Mucosa of descending colon (tissue), 3 donors: ENCODE results near the gene SLC44A3. TPM values are rescaled to one million over a fixed set of nuclear protein-coding genes. Genes with fewer than 3 reads are reported as not detected.

Experiments used
- ATAC-seq: fragments of 200-7000 bp; cut with Tn5 transposase; one replicate; pipeline ENCODE4 v1.9.1; 2020; ENCODE audit warnings: mild to moderate bottlenecking, moderate library complexity
- DNase-seq, 3 donors: peaks; one replicate each; pipeline ENCODE4 v3.0.0-alpha.2; 2020
- H3K36me3 ChIP-seq: fragments of 200-600 bp; one replicate; pipeline ENCODE4 v1.8.0; 2021; ENCODE audit warnings: low read depth, mild to moderate bottlenecking
- H3K4me1 ChIP-seq: fragments of 200-600 bp; one replicate; pipeline ENCODE4 v1.8.0; 2021; ENCODE audit warnings: low read depth, mild to moderate bottlenecking
- H3K4me3 ChIP-seq: fragments of 200-600 bp; one replicate; pipeline ENCODE4 v1.8.0; 2021; ENCODE audit warnings: mild to moderate bottlenecking
- H3K9me3 ChIP-seq: fragments of 200-600 bp; one replicate; pipeline ENCODE4 v1.8.0; 2021; ENCODE audit warnings: mild to moderate bottlenecking
- CTCF ChIP-seq: fragments of 200-600 bp; IDR thresholded peaks from one replicate; pipeline ENCODE4 v1.8.0; 2022; ENCODE audit warnings: antibody characterized with exemption, mild to moderate bottlenecking
- intact Hi-C, 2 donors: fragments of 100-400 bp; cut with DNase I in 1 of 2; cut with micrococcal nuclease in 1 of 2; formaldehyde crosslinking; loops; one replicate each; pipeline versions ENCODE4 v1.11.0 to v1.11.1; 2022; cut with DNase I, micrococcal nuclease
- total RNA-seq, 3 donors: library from RNA; stranded (reverse); fragmentation: NEBNext Ultra II Directional in 2 of 3; extraction: Animal tissue kit (Norgen Biotek cat#: 25700) in 2 of 3; gene quantifications; one replicate each; pipeline versions ENCODE4 v1.2.1 to v1.2.4, GENCODE V29; 2021 to 2023
- donor health status: DM: no; HTN: no; CAD: no; lungs with moderate emphysema.
- donor health status: DM: no; HTN: no; CAD: no.
- donor health status: DM: no; HTN: yes; CAD: no.

Gene SLC44A3
- total RNA-seq, 3 donors from 2014 or later: 37.4 to 89.1 (median 49.5) TPM

- H3K4me1 ChIP-seq: no peaks in the 10 kb centered on the region
- no peak for TF ChIP-seq CTCF
- peak; percentile 76 for ATAC-seq
- no peak overlapping the region for H3K4me3 ChIP-seq
- intact Hi-C loops: loop anchor here in 1 of 2 donors (5.0 kb wide), 1 partner anchor 63 kb away; the partner anchor contains the start of gene CNN3
- DNase-seq: peak in 1 of 3 donors; percentile 33
- no peaks in the 10 kb centered on the region for H3K36me3 ChIP-seq
- no peaks in the 10 kb centered on the region for H3K9me3 ChIP-seq
Observed at GRCh38 chr1:94863919-94864318, 43.8 kb downstream of the SLC44A3 start.

GRCh38 chr1:94864821-94865220, 44.7 kb downstream of the SLC44A3 start:
- Histone ChIP-seq H3K4me1 (no peaks in the 10 kb centered on the region), H3K9me3 (no peaks in the 10 kb centered on the region), H3K4me3 (no peak overlapping the region), H3K36me3 (no peaks in the 10 kb centered on the region)
- ATAC-seq (no peak), DNase-seq (no peak)
- no peak for TF ChIP-seq CTCF
- intact Hi-C loops: loop anchor here in 1 of 2 donors (5.0 kb wide), 1 partner anchor 62 kb away; the partner anchor contains the start of gene CNN3

DNA sequence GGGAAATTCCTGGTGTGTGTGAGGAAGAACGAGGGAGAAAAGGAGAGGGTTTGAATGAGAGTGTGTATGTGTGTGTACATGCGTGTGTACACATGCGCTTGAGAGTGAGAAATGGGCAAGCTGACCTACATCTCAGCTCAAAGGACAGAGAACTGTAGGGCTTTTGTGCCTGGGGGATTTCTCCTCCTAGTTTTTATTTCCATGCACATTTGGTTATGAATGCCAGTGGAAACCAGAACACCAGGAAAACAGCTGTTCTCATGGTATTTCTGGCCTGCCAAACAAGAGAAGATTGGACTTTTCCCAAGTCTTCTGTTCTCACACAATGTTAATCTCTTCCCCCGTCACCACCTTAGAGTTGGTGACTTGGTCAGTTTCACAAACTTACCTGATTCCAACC, 45.2 kb downstream of the SLC44A3 start:
- intact Hi-C loops: no loop called here
- ATAC-seq (no peak), DNase-seq (no peak)
- Histone ChIP-seq H3K36me3 (no peaks in the 10 kb centered on the region), H3K4me1 (no peaks in the 10 kb centered on the region), H3K9me3 (no peaks in the 10 kb centered on the region), H3K4me3 (no peak overlapping the region)
- no peak for TF ChIP-seq CTCF

DNA sequence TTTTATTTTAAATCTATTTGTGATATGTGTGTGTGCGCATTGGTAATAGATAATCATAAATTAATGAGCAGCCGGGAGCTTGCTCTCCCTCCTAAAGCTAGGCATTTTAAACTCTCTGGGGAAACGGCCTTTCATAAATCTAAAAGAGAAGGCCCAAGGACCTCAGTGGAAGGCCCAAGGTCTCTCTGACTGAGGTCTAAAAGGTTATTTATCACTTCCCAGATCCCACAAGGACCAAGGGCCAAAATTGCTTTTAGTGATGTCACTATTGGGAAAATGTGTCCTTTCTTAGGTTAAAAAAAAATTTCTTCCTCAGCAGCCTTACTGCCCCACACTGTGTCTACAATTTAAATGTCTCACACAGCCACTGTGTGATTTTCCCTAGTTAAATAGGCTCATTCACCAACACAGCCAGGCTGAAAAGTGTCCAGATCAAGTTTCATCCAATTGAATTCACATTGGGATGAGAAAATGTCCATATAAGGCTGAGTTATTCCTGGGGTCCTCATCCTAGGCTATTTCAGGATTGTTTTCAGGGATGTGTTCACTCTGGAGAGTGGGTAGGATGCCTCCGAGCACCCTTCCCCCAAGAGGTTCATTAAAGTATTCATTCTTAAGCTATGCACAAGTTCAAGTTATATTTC, 46.1 kb downstream of the SLC44A3 start:
- Histone ChIP-seq H3K36me3 (no peaks in the 10 kb centered on the region), H3K9me3 (no peaks in the 10 kb centered on the region), H3K4me1 (no peaks in the 10 kb centered on the region), H3K4me3 (no peak overlapping the region)
- intact Hi-C loops: no loop called here
- DNase-seq: no peak
- ATAC-seq: no peak
- TF ChIP-seq CTCF: no peak

DNA sequence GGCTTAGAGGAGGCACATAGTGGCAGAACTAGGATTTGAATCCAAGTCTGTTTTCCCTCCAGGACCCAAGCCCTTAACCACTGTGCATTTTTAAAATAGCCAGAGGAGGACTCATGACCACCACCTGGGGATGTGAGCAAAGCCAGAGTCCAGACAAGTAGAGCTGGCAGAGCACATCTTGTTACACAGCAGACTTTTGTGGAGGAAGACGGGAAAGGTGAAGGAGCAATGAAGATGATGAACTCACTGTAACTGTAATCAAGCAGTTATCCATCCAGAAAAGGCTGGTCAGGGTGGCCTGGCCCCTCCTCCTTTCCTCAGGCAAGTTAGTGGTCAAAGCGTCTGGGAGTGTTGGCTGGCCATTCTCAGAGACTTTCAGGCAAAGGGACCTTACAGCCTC, 50.9 kb downstream of the SLC44A3 start:
- H3K9me3 ChIP-seq: no peaks in the 10 kb centered on the region
- intact Hi-C loops: no loop called here
- DNase-seq: no peak
- no peak for ATAC-seq
- no peak for TF ChIP-seq CTCF
- no peaks in the 10 kb centered on the region for H3K4me1 ChIP-seq
- H3K4me3 ChIP-seq: no peak overlapping the region
- H3K36me3 ChIP-seq: no peaks in the 10 kb centered on the region
